ENCODE results near the gene HM13.

DNA sequence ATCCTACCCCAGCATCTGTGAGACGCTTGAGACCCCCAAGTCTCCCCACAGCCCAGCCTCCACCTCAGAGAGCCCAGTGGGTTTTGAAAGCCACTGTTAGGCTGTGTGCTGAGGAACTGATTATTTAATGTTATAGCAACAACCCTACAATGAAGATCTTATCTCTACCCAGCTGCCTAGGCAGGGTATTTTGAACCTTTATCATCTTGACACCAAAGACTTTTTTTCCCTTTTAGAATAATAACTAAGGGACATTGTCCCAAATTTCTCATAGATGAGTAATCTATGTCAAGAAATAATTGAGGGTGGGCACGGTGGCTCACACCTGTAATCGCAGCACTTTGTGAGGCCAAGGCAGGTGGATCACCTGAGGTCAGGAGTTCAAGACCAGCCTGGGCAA is 26.2 kb downstream of the HM13 start:
- TF ChIP-seq POLR2AphosphoS5 (IDR thresholded peaks at IDR 0.05; ENCODE audit: insufficient read depth, low read depth, low read length) (no peak), EZH2 (IDR thresholded peaks at IDR 0.05; ENCODE audit: borderline replicate concordance, low read depth, low read length, severe bottlenecking) (no peak), POLR2A (IDR thresholded peaks at IDR 0.05; ENCODE audit: low read depth, low read length) (no peak), GATA2 (IDR thresholded peaks at IDR 0.05; ENCODE audit: insufficient read depth, insufficient read length, low read depth, low read length) (no peak), MYC (IDR thresholded peaks at IDR 0.05; ENCODE audit: low read depth, low read length) (no peak)
- TF ChIP-seq, protein P1, sequence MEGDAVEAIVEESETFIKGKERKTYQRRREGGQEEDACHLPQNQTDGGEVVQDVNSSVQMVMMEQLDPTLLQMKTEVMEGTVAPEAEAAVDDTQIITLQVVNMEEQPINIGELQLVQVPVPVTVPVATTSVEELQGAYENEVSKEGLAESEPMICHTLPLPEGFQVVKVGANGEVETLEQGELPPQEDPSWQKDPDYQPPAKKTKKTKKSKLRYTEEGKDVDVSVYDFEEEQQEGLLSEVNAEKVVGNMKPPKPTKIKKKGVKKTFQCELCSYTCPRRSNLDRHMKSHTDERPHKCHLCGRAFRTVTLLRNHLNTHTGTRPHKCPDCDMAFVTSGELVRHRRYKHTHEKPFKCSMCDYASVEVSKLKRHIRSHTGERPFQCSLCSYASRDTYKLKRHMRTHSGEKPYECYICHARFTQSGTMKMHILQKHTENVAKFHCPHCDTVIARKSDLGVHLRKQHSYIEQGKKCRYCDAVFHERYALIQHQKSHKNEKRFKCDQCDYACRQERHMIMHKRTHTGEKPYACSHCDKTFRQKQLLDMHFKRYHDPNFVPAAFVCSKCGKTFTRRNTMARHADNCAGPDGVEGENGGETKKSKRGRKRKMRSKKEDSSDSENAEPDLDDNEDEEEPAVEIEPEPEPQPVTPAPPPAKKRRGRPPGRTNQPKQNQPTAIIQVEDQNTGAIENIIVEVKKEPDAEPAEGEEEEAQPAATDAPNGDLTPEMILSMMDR (IDR thresholded peaks at IDR 0.05; ENCODE audit: extremely low read depth in 1 of 2, insufficient read depth in 1 of 2, low read depth in 1 of 2, low read length in 2 of 2): no peak

All from endothelial cell of umbilical vein (primary cell).